SK-N-SH (cell line): ENCODE data around the gene PLXDC1.

ENCODE experiments used
- CTCF ChIP-seq: fragments of 200-600 bp; sonication (generic); IDR thresholded peaks from 2 replicates; pipeline ENCODE4 v1.6.1; 2017; ENCODE audit warnings: antibody characterized with exemption, mild to moderate bottlenecking, moderate library complexity
- EP300 ChIP-seq, 2 experiments: IDR thresholded peaks; 2 replicates each; pipeline versions ENCODE4 v1.4.0 to v1.6.1; 2012; ENCODE audit warnings: borderline replicate concordance in 1 of 2, low read depth in 1 of 2, low read length in 1 of 2
- EZH2phosphoT487 ChIP-seq: fragments of 200-600 bp; sonication (generic); IDR thresholded peaks from 2 replicates; pipeline ENCODE4 v1.6.1; 2017; ENCODE audit warnings: low read depth, mixed run types, mild to moderate bottlenecking, antibody characterized with exemption, moderate library complexity, borderline replicate concordance
- IRF3 ChIP-seq: fragments of 150-350 bp; IDR thresholded peaks from 2 replicates; pipeline ENCODE4 v1.6.1; 2016; ENCODE audit warnings: mild to moderate bottlenecking, low read depth, low read length
- JUND ChIP-seq: IDR thresholded peaks from 2 replicates; pipeline ENCODE4 v1.4.0; 2012
- POLR2AphosphoS5 ChIP-seq: IDR thresholded peaks from 2 replicates; pipeline ENCODE4 v1.6.1; 2012; ENCODE audit warnings: low read depth, low read length
- TAF1 ChIP-seq: IDR thresholded peaks from 2 replicates; pipeline ENCODE4 v1.6.1; 2012; ENCODE audit warnings: low read depth, mild to moderate bottlenecking, low read length, moderate library complexity, borderline replicate concordance
- ZBTB33 ChIP-seq: IDR thresholded peaks from 2 replicates; pipeline ENCODE4 v1.4.0; 2012; ENCODE audit warnings: low read depth, borderline replicate concordance

GRCh38 chr17:39134878-39135277 is 16.6 kb downstream of the PLXDC1 start:
- TF ChIP-seq TAF1 (no peak), CTCF (no peak), EP300 (IDR thresholded peaks at IDR 0.05; ENCODE audit: borderline replicate concordance in 1 of 2, low read depth in 1 of 2, low read length in 1 of 2) (no peak), ZBTB33 (no peak), IRF3 (no peak), JUND (no peak), POLR2AphosphoS5 (no peak), EZH2phosphoT487 (no peak)
